Spleen (tissue), 11 donors: Measurements from ENCODE around the gene NACA. TPM values are rescaled to one million over a fixed set of nuclear protein-coding genes. Genes with fewer than 3 reads are reported as not detected.

Experiments
- DNase-seq: peaks from one replicate; pipeline ENCODE4 v3.0.0-alpha.2; 2020
- H3K27ac ChIP-seq, 8 donors: fragments of 200-600 bp; sonication (generic) in 7 of 8; 1 replicate in 4 of 8; 2 replicates in 4 of 8; pipeline versions ENCODE4 v1.5.0 to v1.8.0; 2016 to 2021; ENCODE audit warnings: inconsistent platforms in 4 of 8, mild to moderate bottlenecking in 4 of 8, moderate library complexity in 1 of 8
- H3K27me3 ChIP-seq, 7 donors: fragments of 200-600 bp; sonication (generic) in 6 of 7; replicated peaks in 1 of 7; 1 replicate in 4 of 7; 2 replicates in 3 of 7; pipeline versions ENCODE4 v1.5.0 to v1.8.0; 2016 to 2021; ENCODE audit warnings: inconsistent platforms in 3 of 7, mild to moderate bottlenecking in 1 of 7
- H3K36me3 ChIP-seq, 6 donors: fragments of 200-600 bp; sonication (generic) in 5 of 6; 1 replicate in 4 of 6; 2 replicates in 2 of 6; pipeline versions ENCODE4 v1.5.0 to v1.8.0; 2016 to 2021; ENCODE audit warnings: inconsistent platforms in 2 of 6
- H3K4me1 ChIP-seq, 6 donors: fragments of 200-600 bp; sonication (generic) in 5 of 6; 1 replicate in 3 of 6; 2 replicates in 3 of 6; pipeline versions ENCODE4 v1.5.0 to v1.8.0; 2016 to 2021; ENCODE audit warnings: inconsistent platforms in 3 of 6
- H3K4me3 ChIP-seq, 8 donors: fragments of 200-600 bp; sonication (generic) in 7 of 8; 1 replicate in 4 of 8; 2 replicates in 4 of 8; pipeline versions ENCODE4 v1.5.0 to v1.8.0; 2016 to 2021; ENCODE audit warnings: inconsistent platforms in 4 of 8, mild to moderate bottlenecking in 4 of 8, moderate library complexity in 2 of 8
- H3K9me3 ChIP-seq, 8 donors: fragments of 200-600 bp; sonication (generic) in 7 of 8; 1 replicate in 4 of 8; 2 replicates in 4 of 8; pipeline versions ENCODE4 v1.5.0 to v1.8.0; 2016 to 2021; ENCODE audit warnings: inconsistent platforms in 4 of 8
- POLR2A ChIP-seq, 3 donors: fragments of 450-650 bp; IDR thresholded peaks; one replicate each; pipeline ENCODE4 v1.5.1; 2017; ENCODE audit warnings: antibody characterized with exemption in 3 of 3, mild to moderate bottlenecking in 1 of 3
- POLR2AphosphoS5 ChIP-seq, 3 donors: sonication (generic); formaldehyde crosslinking; IDR thresholded peaks; one replicate each; pipeline ENCODE4 v1.5.1; 2017; ENCODE audit warnings: antibody characterized with exemption in 3 of 3
- WGBS, 5 donors: extraction: QIAGEN DNeasy Blood & Tissue Kit in 3 of 5; methylation state at CpG; one replicate each; pipeline versions ENCODE4 v1.1.5 to v1.1.7; 2013 to 2018; 5-methylcytosine and 5-hydroxymethylcytosine counted together
- intact Hi-C: fragments of 100-400 bp; cut with DNase I; formaldehyde crosslinking; loops from one replicate; pipeline ENCODE4 v1.15.0; 2023; ENCODE audit warnings: low total_unique reads
- polyA plus RNA-seq, 3 donors: library from polyadenylated mRNA; stranded (reverse); fragments of 200-250 nt; gene quantifications; one replicate each; pipeline ENCODE4 v1.2.1, GENCODE V29; 2013
- total RNA-seq, 7 donors: library from RNA; depleted of rRNA in 3 of 7; stranded (reverse); fragments of >200 nt in 3 of 7; fragmentation: NEBNext Ultra II Directional in 4 of 7; extraction: Animal tissue kit (Norgen Biotek cat#: 25700) in 4 of 7; gene quantifications; one replicate each; pipeline versions ENCODE4 v1.1.0 to v1.2.1, GENCODE V29; 2016 to 2021
- TF ChIP-seq, protein P1 (sequence below), 11 experiments: fragments of 200-600 bp in 7 of 11; fragments of 450-650 bp in 4 of 11; sonication (generic) in 4 of 11; IDR thresholded peaks in 8 of 11; conservative IDR thresholded peaks in 3 of 11; 1 replicate in 7 of 11; 2 replicates in 4 of 11; pipeline versions ENCODE4 v1.4.0 to v1.8.0; 2016 to 2021; ENCODE audit warnings: antibody characterized with exemption in 11 of 11, inconsistent platforms in 4 of 11, mild to moderate bottlenecking in 1 of 11
- donor health status: healthy with polysubstance abuse.
- donor health status: DM: no; HTN: no; CAD: no; lungs with moderate emphysema.
- donor health status: DM: no; HTN: no; CAD: no.
- donor health status: Bipolar disorder and iron deficiency.
- donor health status: healthy.
- donor health status: DM: no; HTN: no; CAD: no.
- donor health status: DM: yes; HTN: yes; CAD: no.

Gene NACA
- total and polyA plus RNA-seq, 10 donors, result 535 to 3,231 (median 780) TPM

DNA sequence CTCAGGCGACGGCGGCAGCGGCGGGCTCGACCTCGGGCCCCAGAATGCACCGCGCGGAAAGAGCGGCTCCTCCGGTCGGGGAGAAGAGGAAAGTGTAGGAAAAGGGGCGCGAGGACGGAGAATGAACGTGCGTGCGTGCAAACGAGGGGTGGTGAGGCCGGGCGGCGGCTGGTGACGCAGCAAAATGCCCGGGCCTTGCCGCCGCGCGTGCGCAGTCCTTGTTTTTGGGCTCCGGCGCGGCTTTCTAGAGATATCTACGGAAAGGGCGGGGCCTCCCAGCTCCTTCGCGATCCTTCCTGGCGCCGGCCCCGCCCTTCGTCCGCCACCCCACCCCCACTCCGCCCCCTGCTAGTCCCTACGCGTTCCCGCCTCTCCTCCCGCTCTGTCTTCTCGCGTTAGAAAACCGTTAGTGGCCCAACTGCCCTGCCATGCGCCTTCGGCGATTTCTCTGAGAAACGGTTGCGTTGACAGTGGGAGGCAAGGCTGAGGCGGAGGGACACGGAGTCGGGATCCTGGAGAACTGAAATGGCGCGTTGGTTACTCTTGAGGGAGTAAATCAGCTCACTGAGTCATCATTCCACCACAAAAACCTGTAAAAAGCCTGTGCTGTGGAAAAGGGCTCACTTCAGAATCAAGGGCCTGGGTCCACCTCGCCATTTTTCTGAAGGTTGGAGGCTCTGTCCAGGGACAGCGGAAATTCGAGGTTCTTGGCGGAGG, 36.8 kb downstream of the NACA start, which contains the start of gene PTGES3:
Gene PTGES3 (minus strand): TSS at position 156 of the 717 bp plus-strand sequence. CDS start 285 bp downstream, outside the sequence.
- peak; percentile 42 to 81 (median 44) for TF ChIP-seq POLR2A (IDR thresholded peaks at IDR 0.05)
- peak; percentile 98 to 99 (median 99) for TF ChIP-seq POLR2AphosphoS5 (IDR thresholded peaks at IDR 0.05)
- TF ChIP-seq, protein P1, sequence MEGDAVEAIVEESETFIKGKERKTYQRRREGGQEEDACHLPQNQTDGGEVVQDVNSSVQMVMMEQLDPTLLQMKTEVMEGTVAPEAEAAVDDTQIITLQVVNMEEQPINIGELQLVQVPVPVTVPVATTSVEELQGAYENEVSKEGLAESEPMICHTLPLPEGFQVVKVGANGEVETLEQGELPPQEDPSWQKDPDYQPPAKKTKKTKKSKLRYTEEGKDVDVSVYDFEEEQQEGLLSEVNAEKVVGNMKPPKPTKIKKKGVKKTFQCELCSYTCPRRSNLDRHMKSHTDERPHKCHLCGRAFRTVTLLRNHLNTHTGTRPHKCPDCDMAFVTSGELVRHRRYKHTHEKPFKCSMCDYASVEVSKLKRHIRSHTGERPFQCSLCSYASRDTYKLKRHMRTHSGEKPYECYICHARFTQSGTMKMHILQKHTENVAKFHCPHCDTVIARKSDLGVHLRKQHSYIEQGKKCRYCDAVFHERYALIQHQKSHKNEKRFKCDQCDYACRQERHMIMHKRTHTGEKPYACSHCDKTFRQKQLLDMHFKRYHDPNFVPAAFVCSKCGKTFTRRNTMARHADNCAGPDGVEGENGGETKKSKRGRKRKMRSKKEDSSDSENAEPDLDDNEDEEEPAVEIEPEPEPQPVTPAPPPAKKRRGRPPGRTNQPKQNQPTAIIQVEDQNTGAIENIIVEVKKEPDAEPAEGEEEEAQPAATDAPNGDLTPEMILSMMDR (IDR thresholded peaks at IDR 0.05 in 8 of 11, conservative IDR thresholded peaks at IDR 0.05 in 3 of 11), result peak in 3 of 11 experiments; percentile 21 to 40 (median 35)
- H3K9me3 ChIP-seq, result no peaks in the 10 kb centered on the region
- peak within 1 kb of the TSS; percentile 67 to 98 (median 90) for H3K4me3 ChIP-seq
- no peaks in the 10 kb centered on the region for H3K27me3 ChIP-seq
- peak; percentile 98 for DNase-seq
- intact Hi-C loops, result no loop called here
- H3K36me3 ChIP-seq, result no peaks in the 10 kb centered on the region
- WGBS, 5 donors, result 0 to 1% (median 0%) methylated on average over 41 to 64 of the region's 64 CpGs
- H3K27ac ChIP-seq, result peak within 1 kb of the TSS; percentile 99 to 100 (median 100)
- H3K4me1 ChIP-seq, result peaks cover 9 to 55% (median 34%) of the 10 kb centered on the region in 6 donors

DNA sequence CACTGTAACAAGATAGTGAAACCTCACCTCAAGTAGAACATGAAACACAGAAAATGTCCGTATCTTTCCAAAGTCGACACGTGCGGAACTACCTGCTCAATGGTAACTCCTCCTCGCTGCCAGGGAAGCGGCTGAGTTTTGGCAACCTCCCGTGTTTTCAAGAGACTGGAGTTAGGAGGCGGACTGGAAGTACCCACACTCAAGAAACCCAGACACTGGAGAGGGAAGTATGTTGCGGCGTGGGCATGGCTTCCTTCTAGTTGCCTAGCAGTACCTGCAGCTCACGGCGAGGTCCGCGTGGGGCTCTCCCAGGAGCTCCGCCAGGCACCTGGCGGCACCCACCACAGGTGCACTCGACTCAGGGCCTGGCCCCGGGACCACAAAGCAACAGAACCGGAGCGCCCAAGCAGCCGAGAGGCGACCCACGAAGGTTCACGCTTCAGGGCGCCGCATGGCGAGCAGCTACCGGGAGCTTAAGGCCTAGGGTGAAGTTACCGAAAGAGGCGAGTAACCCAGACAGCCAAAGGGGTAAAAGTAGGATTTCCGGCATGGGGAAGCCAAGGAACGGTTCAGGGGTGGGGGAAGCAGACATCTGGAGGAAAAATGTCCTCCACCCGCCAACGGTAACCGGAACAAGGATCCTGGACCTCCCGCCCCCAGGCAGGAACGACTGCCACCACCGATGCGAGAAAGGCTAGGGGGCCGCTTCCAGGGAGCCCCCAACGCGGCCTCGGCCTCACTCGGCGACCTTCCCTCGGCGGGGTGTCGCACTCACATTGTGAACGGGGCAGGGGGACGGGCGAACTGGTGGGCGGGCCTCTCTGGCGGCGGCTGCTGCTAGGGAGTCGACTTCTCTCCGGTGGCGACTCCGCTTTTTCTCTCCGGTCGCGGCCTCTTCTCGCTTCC, 37.6 kb downstream of the NACA start:
- WGBS, 5 donors, result 0% methylated on average over 40 to 62 of the region's 62 CpGs
- peak; percentile 94 for DNase-seq
- TF ChIP-seq, protein P1 (IDR thresholded peaks at IDR 0.05 in 8 of 11, conservative IDR thresholded peaks at IDR 0.05 in 3 of 11), result peak in 1 of 11 experiments; percentile 16
- no peak for TF ChIP-seq POLR2AphosphoS5 (IDR thresholded peaks at IDR 0.05)
- Histone ChIP-seq H3K36me3 (peaks cover 0 to under 1% (median 0%) of the 10 kb centered on the region in 6 donors), H3K27ac (peak overlapping the region; percentile 99 to 100 (median 100)), H3K4me3 (peak overlapping the region; percentile 67 to 98 (median 90)), H3K4me1 (peaks cover 16 to 63% (median 42%) of the 10 kb centered on the region in 6 donors), H3K27me3 (no peaks in the 10 kb centered on the region), H3K9me3 (no peaks in the 10 kb centered on the region)
- intact Hi-C loops, result no loop called here

DNA sequence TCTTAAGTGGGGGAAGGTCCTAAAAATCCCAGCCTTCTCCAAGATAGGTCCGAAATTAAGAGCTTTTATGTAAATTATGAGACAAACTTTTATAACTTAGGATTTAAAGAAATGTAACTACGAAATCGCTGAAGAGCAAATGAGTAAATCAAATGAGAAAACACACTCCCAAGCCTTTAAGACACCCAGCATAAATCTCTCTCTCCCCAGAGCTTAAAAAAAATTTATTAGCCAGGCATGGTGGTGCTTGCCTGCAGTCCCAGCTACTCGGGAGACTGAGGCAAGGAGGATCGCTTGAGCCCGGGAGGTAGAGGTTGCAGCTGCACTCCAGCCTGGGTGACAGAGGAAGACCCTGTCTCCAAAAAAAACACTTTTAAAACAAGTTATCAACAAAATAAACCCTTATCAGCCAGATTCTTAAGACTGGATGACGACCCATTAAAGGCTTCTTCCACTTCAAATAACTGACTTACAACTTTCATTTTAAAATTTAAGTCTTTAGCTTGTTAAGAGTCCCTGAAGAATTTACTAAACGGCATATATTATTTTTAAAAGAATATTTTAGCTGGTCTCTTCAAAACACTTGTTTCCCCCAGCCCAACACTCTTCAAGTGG, 40.2 kb downstream of the NACA start:
- peaks cover 0 to 25% (median 7%) of the 10 kb centered on the region in 6 donors for H3K36me3 ChIP-seq
- peak overlapping the region; percentile 7 to 98 (median 81) for H3K4me3 ChIP-seq
- 26 to 43% (median 30%) methylated on average over 8 of the region's 8 CpGs for WGBS, 5 donors
- H3K9me3 ChIP-seq, result no peaks in the 10 kb centered on the region
- TF ChIP-seq POLR2AphosphoS5 (IDR thresholded peaks at IDR 0.05) (no peak), POLR2A (IDR thresholded peaks at IDR 0.05) (no peak)
- TF ChIP-seq, protein P1 (IDR thresholded peaks at IDR 0.05 in 8 of 11, conservative IDR thresholded peaks at IDR 0.05 in 3 of 11), result no peak
- no peaks in the 10 kb centered on the region for H3K27me3 ChIP-seq
- H3K27ac ChIP-seq, result peak overlapping the region; percentile 22 to 100 (median 100)
- peaks cover 32 to 88% (median 69%) of the 10 kb centered on the region in 6 donors for H3K4me1 ChIP-seq
- DNase-seq, result peak; percentile 50
- intact Hi-C loops, result loop anchor here (5.0 kb wide), 1 partner anchor 38 kb away; the partner anchor contains the start of gene ATP5F1B
